ENCODE data around the gene RALGPS1.

RALGPS1 gene

DNA sequence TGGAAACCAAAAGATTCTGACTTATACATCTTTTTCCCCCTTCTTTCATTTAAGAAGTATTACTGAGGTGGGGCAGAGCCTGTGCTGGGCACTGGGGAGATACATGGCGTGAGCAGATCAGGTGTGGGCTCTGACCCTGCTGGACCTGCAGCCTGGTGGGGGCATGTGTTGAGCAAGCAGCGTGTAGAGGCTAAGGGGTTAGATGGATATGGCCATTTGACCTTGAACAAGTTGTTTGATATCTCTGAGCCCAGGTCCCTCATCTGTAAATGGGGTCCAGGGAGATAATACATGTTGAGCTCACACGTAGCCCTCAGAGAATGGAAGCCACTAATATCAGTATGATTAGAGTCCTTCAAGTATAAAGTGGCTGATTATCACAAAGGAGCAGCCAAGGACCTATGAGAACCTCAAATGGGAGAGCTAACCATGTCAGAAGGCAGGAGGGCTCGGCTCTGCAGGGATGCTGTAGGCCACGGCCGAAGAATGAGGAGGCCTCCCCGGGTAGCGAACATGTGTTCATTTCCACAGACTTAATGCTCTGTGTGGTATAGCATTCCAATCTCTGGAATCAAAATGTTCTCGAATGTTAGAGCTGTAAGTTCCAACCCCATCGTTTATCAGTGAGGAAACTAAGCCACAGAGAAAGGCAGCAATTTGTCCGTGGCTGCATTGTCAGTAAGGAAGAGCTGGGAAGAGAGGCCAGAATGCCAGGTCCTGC lies 223.2 kb downstream of the RALGPS1 start:
- no peak overlapping the region for H3K4me3 ChIP-seq (replicated peaks; ENCODE audit: insufficient read depth, low read length)
- TF ChIP-seq, protein P1, sequence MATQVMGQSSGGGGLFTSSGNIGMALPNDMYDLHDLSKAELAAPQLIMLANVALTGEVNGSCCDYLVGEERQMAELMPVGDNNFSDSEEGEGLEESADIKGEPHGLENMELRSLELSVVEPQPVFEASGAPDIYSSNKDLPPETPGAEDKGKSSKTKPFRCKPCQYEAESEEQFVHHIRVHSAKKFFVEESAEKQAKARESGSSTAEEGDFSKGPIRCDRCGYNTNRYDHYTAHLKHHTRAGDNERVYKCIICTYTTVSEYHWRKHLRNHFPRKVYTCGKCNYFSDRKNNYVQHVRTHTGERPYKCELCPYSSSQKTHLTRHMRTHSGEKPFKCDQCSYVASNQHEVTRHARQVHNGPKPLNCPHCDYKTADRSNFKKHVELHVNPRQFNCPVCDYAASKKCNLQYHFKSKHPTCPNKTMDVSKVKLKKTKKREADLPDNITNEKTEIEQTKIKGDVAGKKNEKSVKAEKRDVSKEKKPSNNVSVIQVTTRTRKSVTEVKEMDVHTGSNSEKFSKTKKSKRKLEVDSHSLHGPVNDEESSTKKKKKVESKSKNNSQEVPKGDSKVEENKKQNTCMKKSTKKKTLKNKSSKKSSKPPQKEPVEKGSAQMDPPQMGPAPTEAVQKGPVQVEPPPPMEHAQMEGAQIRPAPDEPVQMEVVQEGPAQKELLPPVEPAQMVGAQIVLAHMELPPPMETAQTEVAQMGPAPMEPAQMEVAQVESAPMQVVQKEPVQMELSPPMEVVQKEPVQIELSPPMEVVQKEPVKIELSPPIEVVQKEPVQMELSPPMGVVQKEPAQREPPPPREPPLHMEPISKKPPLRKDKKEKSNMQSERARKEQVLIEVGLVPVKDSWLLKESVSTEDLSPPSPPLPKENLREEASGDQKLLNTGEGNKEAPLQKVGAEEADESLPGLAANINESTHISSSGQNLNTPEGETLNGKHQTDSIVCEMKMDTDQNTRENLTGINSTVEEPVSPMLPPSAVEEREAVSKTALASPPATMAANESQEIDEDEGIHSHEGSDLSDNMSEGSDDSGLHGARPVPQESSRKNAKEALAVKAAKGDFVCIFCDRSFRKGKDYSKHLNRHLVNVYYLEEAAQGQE (IDR thresholded peaks at IDR 0.05; ENCODE audit: insufficient replicate concordance, low read depth), result no peak
- TF ChIP-seq GABPA (IDR thresholded peaks at IDR 0.05; ENCODE audit: low read depth) (no peak), SPI1 (IDR thresholded peaks at IDR 0.05; ENCODE audit: borderline replicate concordance, low read depth) (no peak), POLR2AphosphoS5 (IDR thresholded peaks at IDR 0.05; ENCODE audit: low read depth) (no peak)
- TF ChIP-seq, protein P2, sequence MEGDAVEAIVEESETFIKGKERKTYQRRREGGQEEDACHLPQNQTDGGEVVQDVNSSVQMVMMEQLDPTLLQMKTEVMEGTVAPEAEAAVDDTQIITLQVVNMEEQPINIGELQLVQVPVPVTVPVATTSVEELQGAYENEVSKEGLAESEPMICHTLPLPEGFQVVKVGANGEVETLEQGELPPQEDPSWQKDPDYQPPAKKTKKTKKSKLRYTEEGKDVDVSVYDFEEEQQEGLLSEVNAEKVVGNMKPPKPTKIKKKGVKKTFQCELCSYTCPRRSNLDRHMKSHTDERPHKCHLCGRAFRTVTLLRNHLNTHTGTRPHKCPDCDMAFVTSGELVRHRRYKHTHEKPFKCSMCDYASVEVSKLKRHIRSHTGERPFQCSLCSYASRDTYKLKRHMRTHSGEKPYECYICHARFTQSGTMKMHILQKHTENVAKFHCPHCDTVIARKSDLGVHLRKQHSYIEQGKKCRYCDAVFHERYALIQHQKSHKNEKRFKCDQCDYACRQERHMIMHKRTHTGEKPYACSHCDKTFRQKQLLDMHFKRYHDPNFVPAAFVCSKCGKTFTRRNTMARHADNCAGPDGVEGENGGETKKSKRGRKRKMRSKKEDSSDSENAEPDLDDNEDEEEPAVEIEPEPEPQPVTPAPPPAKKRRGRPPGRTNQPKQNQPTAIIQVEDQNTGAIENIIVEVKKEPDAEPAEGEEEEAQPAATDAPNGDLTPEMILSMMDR (IDR thresholded peaks at IDR 0.05; ENCODE audit: insufficient read depth, low read length), result no peak
- DNase-seq (ENCODE audit: low read depth in 1 of 2, low spot score in 1 of 2), result no peak
- H3K27me3 ChIP-seq (ENCODE audit: insufficient read depth, poor library complexity, severe bottlenecking), result peaks cover 5% of the 10 kb centered on the region
- no peak overlapping the region for H3K27ac ChIP-seq (replicated peaks)

DNA sequence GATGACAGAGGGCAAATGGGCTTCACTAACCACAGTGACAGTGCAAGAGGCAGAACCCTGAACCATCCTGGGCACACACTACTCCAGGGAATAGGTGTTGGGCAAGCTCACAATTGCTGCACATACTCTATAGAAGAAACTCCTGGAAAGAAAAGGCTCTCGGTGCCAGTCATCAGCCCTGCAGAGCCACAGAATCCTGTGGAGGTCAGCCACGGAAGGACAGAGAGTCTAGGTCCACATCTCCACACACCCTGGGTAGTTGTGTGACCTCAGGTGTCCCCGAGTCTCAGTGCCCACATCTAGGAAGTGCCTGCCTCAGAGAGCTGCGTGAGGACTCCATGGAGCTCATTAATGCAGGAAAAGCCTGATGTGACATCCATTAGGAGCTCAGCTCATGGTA lies 223.9 kb downstream of the RALGPS1 start:
- no peak overlapping the region for H3K4me3 ChIP-seq (replicated peaks; ENCODE audit: insufficient read depth, low read length)
- peaks cover 5% of the 10 kb centered on the region for H3K27me3 ChIP-seq (ENCODE audit: insufficient read depth, poor library complexity, severe bottlenecking)
- TF ChIP-seq, protein P1 (IDR thresholded peaks at IDR 0.05; ENCODE audit: insufficient replicate concordance, low read depth), result no peak
- TF ChIP-seq, protein P2 (IDR thresholded peaks at IDR 0.05; ENCODE audit: insufficient read depth, low read length), result no peak
- TF ChIP-seq POLR2AphosphoS5 (IDR thresholded peaks at IDR 0.05; ENCODE audit: low read depth) (no peak), GABPA (IDR thresholded peaks at IDR 0.05; ENCODE audit: low read depth) (no peak), SPI1 (IDR thresholded peaks at IDR 0.05; ENCODE audit: borderline replicate concordance, low read depth) (no peak)
- DNase-seq (ENCODE audit: low read depth in 1 of 2, low spot score in 1 of 2), result no peak
- no peak overlapping the region for H3K27ac ChIP-seq (replicated peaks)

DNA sequence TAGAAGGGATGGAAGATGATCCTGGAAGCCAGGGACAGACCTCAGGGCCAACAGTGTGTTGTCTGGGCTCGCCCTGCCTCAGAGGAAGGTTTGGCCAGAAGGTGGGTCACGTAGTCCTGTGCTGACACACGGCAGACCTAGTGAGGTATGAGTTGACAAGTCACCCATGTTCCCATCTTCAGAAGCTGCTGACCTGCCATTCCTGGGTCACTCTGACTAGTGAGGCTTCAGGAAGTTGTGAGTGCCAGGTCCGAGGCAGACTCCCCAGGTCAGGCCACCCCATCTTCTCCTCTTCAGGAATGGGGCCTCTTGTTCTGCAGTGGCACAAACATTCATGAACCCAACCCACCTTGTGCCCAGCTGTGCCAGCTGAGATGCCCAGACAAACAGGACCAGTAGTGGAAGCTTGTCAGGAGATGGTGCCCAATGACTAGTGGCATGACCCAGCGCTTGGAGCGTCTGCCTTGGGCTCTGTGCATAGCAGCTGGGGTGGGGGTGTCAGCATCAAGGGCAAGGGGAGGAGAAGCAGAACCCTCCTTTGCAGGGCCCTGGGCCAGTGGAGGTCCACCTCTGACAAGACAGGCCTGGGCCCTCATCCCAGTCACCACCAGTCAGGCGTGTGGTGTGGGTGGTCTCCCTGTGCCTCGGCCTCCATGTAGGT lies 224.6 kb downstream of the RALGPS1 start:
- no peak overlapping the region for H3K27ac ChIP-seq (replicated peaks)
- DNase-seq (ENCODE audit: low read depth in 1 of 2, low spot score in 1 of 2), result no peak
- TF ChIP-seq, protein P1 (IDR thresholded peaks at IDR 0.05; ENCODE audit: insufficient replicate concordance, low read depth), result no peak
- TF ChIP-seq POLR2AphosphoS5 (IDR thresholded peaks at IDR 0.05; ENCODE audit: low read depth) (no peak), SPI1 (IDR thresholded peaks at IDR 0.05; ENCODE audit: borderline replicate concordance, low read depth) (no peak), GABPA (IDR thresholded peaks at IDR 0.05; ENCODE audit: low read depth) (no peak)
- TF ChIP-seq, protein P2 (IDR thresholded peaks at IDR 0.05; ENCODE audit: insufficient read depth, low read length), result no peak

More for the DNA sequence above, 224.6 kb downstream of the RALGPS1 start:
- Histone ChIP-seq H3K27me3 (ENCODE audit: insufficient read depth, poor library complexity, severe bottlenecking) (peaks cover 5% of the 10 kb centered on the region), H3K4me3 (replicated peaks; ENCODE audit: insufficient read depth, low read length) (no peak overlapping the region)
